Activated CD4-positive, alpha-beta T cell treated with anti-CD3 and anti-CD28 coated beads for 4 hours (primary cell): ENCODE results near the gene GUSB.

ENCODE experiments used
- DNase-seq, 2 donors: peaks; one replicate each; pipeline ENCODE4 v3.0.0-alpha.2; 2020

GUSB gene

DNA sequence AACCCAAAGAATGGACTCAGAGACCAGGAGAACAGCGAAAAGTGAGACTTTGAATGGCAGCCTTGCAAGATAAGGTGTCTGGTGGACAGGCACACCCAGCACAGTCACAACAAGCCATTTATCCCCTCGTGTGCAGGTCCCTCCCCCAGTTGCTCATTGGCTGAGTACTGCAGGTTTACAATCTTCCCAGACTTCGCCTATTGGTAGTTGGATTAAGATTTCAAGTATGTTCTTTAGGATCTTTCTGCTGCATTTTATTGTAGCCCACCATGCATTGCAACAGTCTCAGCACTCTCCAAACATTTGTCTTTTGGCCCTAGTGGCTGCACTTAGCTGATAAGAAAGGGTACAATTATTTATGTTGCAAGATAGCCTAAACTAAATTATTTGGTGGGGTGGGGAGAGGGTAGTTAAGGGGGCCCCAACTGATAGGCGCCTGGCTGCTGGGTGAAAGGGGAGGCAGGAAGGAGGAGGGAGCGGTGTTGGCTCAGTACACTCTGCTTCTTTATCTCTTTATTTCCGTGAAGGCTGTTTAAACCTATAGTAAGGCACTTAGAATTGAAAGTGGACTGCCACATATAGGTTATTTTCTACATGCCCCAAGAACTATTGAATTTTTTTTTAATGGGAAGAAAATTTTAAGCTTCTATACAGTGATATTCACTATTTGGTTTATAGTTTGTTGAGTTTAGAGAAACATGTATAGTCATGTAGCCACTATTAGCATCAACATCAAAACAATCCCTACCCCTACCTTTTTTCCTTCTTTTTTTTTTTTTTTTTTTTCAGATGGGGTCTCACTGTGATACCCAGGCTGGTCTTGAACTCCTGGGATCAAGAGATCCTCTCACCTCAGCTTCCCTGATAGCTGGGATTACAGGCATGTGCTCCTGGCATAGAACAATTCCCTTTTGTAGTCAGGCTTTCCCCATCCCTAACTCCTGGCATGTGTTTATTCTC, 54.2 kb downstream of the GUSB start:
- no peak for DNase-seq

DNA sequence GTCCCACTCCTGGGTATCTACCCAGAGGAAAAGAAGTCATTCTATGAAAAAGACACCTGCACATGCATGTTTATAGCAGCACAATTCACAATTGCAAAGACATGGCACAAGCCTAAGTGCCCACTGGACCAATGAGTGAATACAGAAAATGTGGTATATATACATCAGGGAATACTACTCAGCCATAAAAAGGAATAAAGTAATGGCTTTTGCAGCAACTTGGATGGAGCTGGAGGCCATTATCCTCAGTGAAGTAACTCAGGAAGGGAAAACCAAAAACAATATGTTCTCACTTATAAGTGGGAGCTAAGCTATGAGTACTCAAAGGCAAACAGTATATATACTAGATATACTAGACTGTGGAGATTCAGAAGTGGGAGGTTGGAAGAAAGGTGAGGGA, 55.4 kb downstream of the GUSB start:
- no peak for DNase-seq

DNA sequence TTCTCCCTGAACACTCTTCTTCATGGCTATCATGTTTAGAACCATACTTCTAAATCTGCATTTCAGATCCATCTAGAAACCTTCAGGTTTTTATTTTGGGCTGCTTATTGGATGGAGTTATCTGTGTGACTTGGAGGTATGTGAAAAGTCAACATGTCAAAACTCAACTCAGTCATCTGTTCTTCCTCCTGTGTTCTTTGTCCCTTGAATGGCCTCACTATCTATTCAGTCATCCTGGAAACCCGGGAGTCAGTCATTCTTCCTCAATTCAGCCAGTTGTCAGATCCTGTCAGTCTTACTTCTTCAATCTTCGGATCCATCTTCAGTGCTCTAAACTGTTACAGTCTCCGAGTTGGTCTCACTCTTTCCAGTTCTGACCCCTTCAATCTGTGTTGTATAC, 57.0 kb downstream of the GUSB start:
- DNase-seq = no peak

GRCh38 chr7:65924193-65924592, 57.8 kb downstream of the GUSB start:
- no peak for DNase-seq

GRCh38 chr7:65923316-65923715, 58.7 kb downstream of the GUSB start:
- no peak for DNase-seq

GRCh38 chr7:65915921-65916657, 65.9 kb downstream of the GUSB start:
- no peak for DNase-seq

GRCh38 chr7:65912237-65912636, 69.8 kb downstream of the GUSB start:
- DNase-seq = no peak
